ENCODE measurements around the gene TIMP2. TPM values are rescaled to one million over a fixed set of nuclear protein-coding genes. Genes with fewer than 3 reads are reported as not detected.

The TIMP2 gene
- total RNA-seq, 2 experiments from 2014 or later: 6.2 to 7.0 TPM

DNA sequence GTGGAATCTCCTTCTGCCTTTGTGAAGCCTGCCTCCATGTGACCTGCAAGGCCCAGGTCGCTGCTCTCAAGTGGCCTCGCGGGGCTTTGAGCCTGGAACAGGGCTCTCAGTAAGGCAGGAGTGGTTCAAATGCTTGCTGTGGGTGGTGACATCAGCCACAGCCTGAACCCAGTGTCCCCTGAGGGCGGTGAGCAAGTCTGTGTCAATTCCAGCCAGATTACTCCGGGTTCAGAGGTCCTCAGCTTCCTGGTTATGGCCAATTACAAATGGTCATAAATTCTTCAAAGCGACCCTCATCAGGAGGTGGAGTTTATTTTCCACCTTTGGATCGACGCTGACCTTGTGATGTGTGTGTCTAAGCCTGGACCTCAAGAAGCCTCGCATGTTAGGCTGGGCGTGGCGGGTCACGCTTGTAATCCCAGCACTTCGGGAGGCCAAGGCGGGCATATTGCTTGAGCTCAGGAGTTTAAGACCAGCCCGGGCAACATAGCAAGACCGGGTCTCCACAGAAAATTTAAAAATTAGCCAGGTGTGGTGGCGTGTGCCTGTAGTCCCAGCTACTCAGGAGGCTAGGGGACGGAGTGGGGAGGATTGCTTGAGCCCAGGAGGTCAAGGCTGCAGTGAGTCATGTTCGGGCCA is 37.3 kb upstream of the TIMP2 start:
- Histone ChIP-seq H3K27me3 (ENCODE audit: control insufficient read depth in 1 of 2, insufficient read depth in 2 of 2, low read length in 2 of 2) (no peaks in the 10 kb centered on the region), H3K36me3 (ENCODE audit: insufficient read depth, low read length) (no peaks in the 10 kb centered on the region), H3K4me1 (ENCODE audit: insufficient read depth, low read length) (no peaks in the 10 kb centered on the region), H3K27ac (ENCODE audit: low read depth in 1 of 2, low read length in 2 of 2) (no peak overlapping the region), H3K9me3 (ENCODE audit: control insufficient read depth in 1 of 2, insufficient read depth in 1 of 2, low read length in 2 of 2) (no peaks in the 10 kb centered on the region), H3K4me3 (ENCODE audit: low read length) (no peak overlapping the region)
- TF ChIP-seq, protein P1, sequence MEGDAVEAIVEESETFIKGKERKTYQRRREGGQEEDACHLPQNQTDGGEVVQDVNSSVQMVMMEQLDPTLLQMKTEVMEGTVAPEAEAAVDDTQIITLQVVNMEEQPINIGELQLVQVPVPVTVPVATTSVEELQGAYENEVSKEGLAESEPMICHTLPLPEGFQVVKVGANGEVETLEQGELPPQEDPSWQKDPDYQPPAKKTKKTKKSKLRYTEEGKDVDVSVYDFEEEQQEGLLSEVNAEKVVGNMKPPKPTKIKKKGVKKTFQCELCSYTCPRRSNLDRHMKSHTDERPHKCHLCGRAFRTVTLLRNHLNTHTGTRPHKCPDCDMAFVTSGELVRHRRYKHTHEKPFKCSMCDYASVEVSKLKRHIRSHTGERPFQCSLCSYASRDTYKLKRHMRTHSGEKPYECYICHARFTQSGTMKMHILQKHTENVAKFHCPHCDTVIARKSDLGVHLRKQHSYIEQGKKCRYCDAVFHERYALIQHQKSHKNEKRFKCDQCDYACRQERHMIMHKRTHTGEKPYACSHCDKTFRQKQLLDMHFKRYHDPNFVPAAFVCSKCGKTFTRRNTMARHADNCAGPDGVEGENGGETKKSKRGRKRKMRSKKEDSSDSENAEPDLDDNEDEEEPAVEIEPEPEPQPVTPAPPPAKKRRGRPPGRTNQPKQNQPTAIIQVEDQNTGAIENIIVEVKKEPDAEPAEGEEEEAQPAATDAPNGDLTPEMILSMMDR (IDR thresholded peaks at IDR 0.05): no peak
- ATAC-seq (ENCODE audit: poor library complexity) (no peak), DNase-seq (no peak)
- no peak overlapping the region for H3K27ac Mint-ChIP-seq
- intact Hi-C loops (cut with DNase I, micrococcal nuclease): no loop called here
- POLR2A ChIA-PET: no interaction called here
- no peaks in the 10 kb centered on the region for H3K9me3 Mint-ChIP-seq
- CTCF ChIA-PET: no interaction called here
- H3K4me3 Mint-ChIP-seq: no peak overlapping the region
- H3K27me3 Mint-ChIP-seq: no peaks in the 10 kb centered on the region
- no peaks in the 10 kb centered on the region for H3K36me3 Mint-ChIP-seq (ENCODE audit: low read depth)
- H3K4me1 Mint-ChIP-seq (ENCODE audit: low read depth): no peaks in the 10 kb centered on the region

GRCh38 chr17:78961571-78961970 is 36.4 kb upstream of the TIMP2 start:
- H3K27ac ChIP-seq (ENCODE audit: low read depth in 1 of 2, low read length in 2 of 2): no peak overlapping the region
- H3K4me1 ChIP-seq (ENCODE audit: insufficient read depth, low read length): no peaks in the 10 kb centered on the region
- no peaks in the 10 kb centered on the region for H3K27me3 ChIP-seq (ENCODE audit: control insufficient read depth in 1 of 2, insufficient read depth in 2 of 2, low read length in 2 of 2)
- no peaks in the 10 kb centered on the region for H3K4me1 Mint-ChIP-seq (ENCODE audit: low read depth)
- no peaks in the 10 kb centered on the region for H3K36me3 ChIP-seq (ENCODE audit: insufficient read depth, low read length)
- H3K9me3 ChIP-seq (ENCODE audit: control insufficient read depth in 1 of 2, insufficient read depth in 1 of 2, low read length in 2 of 2): no peaks in the 10 kb centered on the region
- no peak for ATAC-seq (ENCODE audit: poor library complexity)
- H3K4me3 ChIP-seq (ENCODE audit: low read length): no peak overlapping the region
- ChIA-PET CTCF (interaction anchor here (1.2 kb wide), 1 partner anchor 10 kb away, joined by 3 read pairs; no protein-coding TSS in a partner anchor), POLR2A (no interaction called here)
- TF ChIP-seq, protein P1 (IDR thresholded peaks at IDR 0.05): no peak
- H3K36me3 Mint-ChIP-seq (ENCODE audit: low read depth): no peaks in the 10 kb centered on the region
- no peak for DNase-seq
- no peak overlapping the region for H3K4me3 Mint-ChIP-seq
- intact Hi-C loops (cut with DNase I, micrococcal nuclease): no loop called here
- no peaks in the 10 kb centered on the region for H3K9me3 Mint-ChIP-seq
- no peak overlapping the region for H3K27ac Mint-ChIP-seq
- no peaks in the 10 kb centered on the region for H3K27me3 Mint-ChIP-seq

GRCh38 chr17:78960928-78961327 is 35.7 kb upstream of the TIMP2 start:
- no peak for DNase-seq
- Histone ChIP-seq H3K36me3 (ENCODE audit: insufficient read depth, low read length) (no peaks in the 10 kb centered on the region), H3K27ac (ENCODE audit: low read depth in 1 of 2, low read length in 2 of 2) (no peak overlapping the region), H3K9me3 (ENCODE audit: control insufficient read depth in 1 of 2, insufficient read depth in 1 of 2, low read length in 2 of 2) (no peaks in the 10 kb centered on the region), H3K27me3 (ENCODE audit: control insufficient read depth in 1 of 2, insufficient read depth in 2 of 2, low read length in 2 of 2) (no peaks in the 10 kb centered on the region), H3K4me3 (ENCODE audit: low read length) (no peak overlapping the region), H3K4me1 (ENCODE audit: insufficient read depth, low read length) (no peaks in the 10 kb centered on the region)
- H3K4me3 Mint-ChIP-seq: no peak overlapping the region
- TF ChIP-seq, protein P1 (IDR thresholded peaks at IDR 0.05): no peak
- no peak overlapping the region for H3K27ac Mint-ChIP-seq
- H3K27me3 Mint-ChIP-seq: no peaks in the 10 kb centered on the region
- intact Hi-C loops (cut with DNase I, micrococcal nuclease): no loop called here
- ChIA-PET CTCF (interaction anchor here (1.2 kb wide), 1 partner anchor 10 kb away, joined by 3 read pairs; no protein-coding TSS in a partner anchor), POLR2A (interaction anchor here (0.6 kb wide), 1 partner anchor 747 kb away, joined by 5 read pairs; no protein-coding TSS in a partner anchor)
- ATAC-seq (ENCODE audit: poor library complexity): no peak
- no peaks in the 10 kb centered on the region for H3K9me3 Mint-ChIP-seq
- no peaks in the 10 kb centered on the region for H3K36me3 Mint-ChIP-seq (ENCODE audit: low read depth)
- H3K4me1 Mint-ChIP-seq (ENCODE audit: low read depth): no peaks in the 10 kb centered on the region
